ENCODE data around the gene SORBS2.
"Not testable (repeated sequence)": the region's sequence is repeated elsewhere in the genome, so short reads cannot be mapped to it uniquely, and the experiment has no call there.

The SORBS2 gene

GRCh38 chr4:185723631-185724260 is 88.2 kb downstream of the SORBS2 start:
- DNase-seq = no peak

GRCh38 chr4:185722029-185722316 is 90.0 kb downstream of the SORBS2 start:
- TF ChIP-seq POLR2A (IDR thresholded peaks at IDR 0.05; ENCODE audit: low read length) (no peak), GATA1 (IDR thresholded peaks at IDR 0.05; ENCODE audit: low read depth, low read length) (no peak)
- DNase-seq = no peak

More at GRCh38 chr4:185723631-185724260, 88.2 kb downstream of the SORBS2 start:
- TF ChIP-seq POLR2A (IDR thresholded peaks at IDR 0.05; ENCODE audit: low read length) = no peak
- TF ChIP-seq GATA1 (IDR thresholded peaks at IDR 0.05; ENCODE audit: low read depth, low read length) = no peak

- no peak for TF ChIP-seq GATA1 (IDR thresholded peaks at IDR 0.05; ENCODE audit: low read depth, low read length)
- TF ChIP-seq POLR2A (IDR thresholded peaks at IDR 0.05; ENCODE audit: low read length) = no peak
- DNase-seq = no peak
These were observed 90.6 kb downstream of the SORBS2 start for GRCh38 chr4:185721190-185722028.

DNA sequence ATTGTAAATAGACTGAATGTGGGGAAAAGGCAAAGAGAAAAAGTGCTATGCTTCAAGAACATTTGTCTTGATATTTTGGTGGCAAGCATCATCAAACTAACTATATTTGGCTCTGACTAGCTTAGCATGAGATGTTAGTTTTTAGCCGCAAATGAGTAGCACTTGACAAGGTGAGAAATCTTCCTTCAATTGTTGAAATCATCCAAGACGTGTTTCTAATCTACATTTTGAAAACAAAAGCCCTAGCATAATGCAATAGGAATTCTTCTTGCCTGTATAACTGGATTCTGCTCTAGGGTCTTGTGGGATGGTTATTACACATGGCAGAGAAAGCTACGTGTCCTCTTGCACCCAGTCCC is 92.5 kb downstream of the SORBS2 start:
- TF ChIP-seq GATA1 (IDR thresholded peaks at IDR 0.05; ENCODE audit: low read depth, low read length) = no peak
- TF ChIP-seq POLR2A (IDR thresholded peaks at IDR 0.05; ENCODE audit: low read length) = no peak
- no peak for DNase-seq

DNA sequence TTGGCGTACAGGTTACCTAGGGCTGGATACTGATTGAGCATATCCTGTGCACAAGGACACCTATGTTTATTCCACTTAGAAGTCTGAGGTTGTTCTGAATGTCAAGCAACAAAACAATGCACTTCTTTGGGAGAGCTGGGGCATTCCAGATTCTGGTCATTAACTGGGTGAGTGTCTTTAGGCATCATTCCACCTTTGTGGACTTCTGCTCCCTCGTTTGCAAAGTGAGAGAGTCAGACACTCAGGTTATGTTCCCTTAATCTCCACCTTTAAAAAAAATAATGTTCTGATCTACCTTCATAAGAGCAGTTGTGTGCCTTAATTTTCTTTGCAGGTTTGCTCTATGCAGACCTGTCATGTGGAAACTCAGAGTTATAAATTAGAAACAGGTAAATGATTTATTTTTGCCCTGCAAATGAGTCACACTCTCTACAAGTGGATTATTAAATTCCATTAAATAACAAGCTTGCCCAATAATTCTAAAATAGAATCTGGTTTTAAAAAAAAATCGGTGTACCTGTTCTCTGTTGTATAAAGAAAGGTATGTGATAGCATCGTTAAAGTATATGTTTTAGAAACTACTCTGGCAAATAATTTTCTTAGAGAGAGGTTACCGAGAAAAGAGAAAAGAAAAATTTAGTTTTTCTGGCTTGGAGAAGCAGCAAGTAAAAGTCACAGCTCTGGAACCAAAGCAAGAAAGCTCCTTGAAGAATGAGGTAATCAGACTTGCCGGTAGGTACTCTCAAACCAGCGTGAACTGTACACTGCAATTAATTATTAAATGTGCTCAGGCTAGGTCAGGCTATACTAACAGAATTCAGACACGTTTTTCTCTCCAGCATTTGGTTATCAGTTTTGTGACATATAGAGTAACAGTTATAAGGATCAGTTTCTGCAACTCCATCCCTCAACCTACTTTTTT is 93.2 kb downstream of the SORBS2 start:
- TF ChIP-seq POLR2A (IDR thresholded peaks at IDR 0.05; ENCODE audit: low read length) (no peak), GATA1 (IDR thresholded peaks at IDR 0.05; ENCODE audit: low read depth, low read length) (no peak)
- DNase-seq = no peak

DNA sequence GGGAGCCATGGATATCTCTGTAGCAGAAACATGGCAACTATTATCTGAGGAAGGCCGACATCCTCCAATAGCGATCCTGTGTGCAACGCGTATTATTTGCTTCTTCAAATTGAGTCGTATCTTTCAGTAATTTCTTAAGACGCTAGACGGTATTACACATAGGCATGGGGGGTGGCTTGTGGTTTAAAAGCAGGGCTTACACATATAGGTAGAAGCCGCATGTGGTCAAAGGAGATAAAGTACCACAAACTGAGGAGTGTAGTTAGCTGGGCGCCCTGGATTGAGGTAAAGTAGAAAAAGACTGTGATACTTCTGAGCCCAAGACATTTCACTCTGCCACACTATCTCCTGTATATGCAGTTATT is 94.6 kb downstream of the SORBS2 start:
- TF ChIP-seq GATA1 (IDR thresholded peaks at IDR 0.05; ENCODE audit: low read depth, low read length) = no peak
- no peak for TF ChIP-seq POLR2A (IDR thresholded peaks at IDR 0.05; ENCODE audit: low read length)
- no peak for DNase-seq

DNA sequence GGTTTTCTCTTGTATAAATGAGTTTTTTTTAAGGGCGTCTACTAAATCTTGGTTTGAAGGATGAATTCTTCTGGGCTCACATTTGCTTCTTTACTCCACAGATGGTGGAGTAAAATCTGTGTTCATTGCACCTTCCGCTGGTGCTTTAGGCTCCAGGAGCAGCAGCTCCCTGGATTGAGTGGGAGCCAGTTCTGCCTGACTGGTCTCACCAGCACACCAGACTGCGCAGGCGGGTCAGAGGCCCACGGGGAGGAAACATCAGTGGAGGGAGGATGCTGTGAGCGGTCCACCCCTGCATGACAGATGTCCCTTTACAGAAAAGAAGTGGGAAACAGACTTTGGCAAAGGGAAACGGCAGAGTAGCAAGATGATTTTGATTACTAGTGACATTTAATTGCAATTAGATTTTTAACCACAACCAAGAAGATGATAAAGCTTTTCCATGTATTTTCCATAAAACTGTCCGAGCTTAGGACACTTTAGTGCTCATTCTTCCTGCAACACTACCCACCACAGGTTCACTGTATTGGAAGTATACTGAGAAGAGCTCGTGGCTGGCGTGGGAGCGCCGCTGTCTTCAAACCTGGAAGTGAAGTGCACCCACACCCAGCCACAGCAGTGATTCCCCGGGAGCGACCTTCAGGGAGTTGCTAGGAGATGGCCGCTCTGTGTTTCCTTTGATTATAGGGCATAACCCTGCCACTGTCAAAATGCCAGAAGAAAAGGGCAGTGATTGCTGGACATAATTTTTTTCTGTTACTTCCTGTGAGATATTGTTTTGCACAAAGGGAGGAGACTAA is 95.2 kb downstream of the SORBS2 start:
- TF ChIP-seq POLR2A (IDR thresholded peaks at IDR 0.05; ENCODE audit: low read length) = no peak
- TF ChIP-seq GATA1 (IDR thresholded peaks at IDR 0.05; ENCODE audit: low read depth, low read length) = no peak
- DNase-seq = no peak

GRCh38 chr4:185716141-185716551 is 95.8 kb downstream of the SORBS2 start:
- TF ChIP-seq GATA1 (IDR thresholded peaks at IDR 0.05; ENCODE audit: low read depth, low read length) (no peak), POLR2A (IDR thresholded peaks at IDR 0.05; ENCODE audit: low read length) (no peak)
- DNase-seq = no peak

DNA sequence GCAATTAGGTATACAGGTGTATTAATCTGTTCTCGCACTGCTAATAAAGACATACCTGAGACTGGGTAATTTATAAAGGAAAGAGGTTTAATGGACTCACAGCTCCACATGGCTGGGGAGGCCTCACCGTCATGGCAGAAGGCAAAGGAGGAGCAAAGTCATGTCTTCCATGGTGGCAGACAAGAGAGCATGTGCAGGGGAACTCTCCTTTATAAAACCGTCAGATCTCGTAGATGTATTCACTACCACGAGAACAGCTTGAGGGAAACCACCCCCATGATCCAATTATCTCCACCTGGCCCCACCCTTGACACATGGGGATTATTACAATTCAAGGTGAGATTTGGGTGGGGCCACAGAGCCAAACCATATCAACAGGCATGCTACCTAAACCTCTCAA is 97.5 kb downstream of the SORBS2 start:
- DNase-seq = not testable (repeated sequence)

DNA sequence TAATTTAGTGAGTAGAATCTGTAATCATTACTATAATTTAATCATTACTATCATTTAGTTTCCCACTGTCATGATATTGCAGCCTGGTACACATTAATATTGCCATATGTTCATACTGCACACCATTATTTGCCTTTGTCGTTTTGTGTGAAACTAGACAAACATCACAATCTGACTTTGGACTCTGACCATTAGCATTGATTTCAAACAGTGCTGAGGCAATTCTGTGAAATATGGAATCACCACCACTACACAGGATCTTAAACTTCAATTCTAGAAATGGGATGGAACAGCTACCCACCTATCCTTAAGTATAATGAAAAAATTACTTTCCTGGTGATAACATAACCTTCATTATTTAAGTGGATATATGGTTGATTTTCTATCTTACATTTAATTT is 98.3 kb downstream of the SORBS2 start:
- TF ChIP-seq POLR2A (IDR thresholded peaks at IDR 0.05; ENCODE audit: low read length) (no peak), GATA1 (IDR thresholded peaks at IDR 0.05; ENCODE audit: low read depth, low read length) (no peak)
- no peak for DNase-seq

DNA sequence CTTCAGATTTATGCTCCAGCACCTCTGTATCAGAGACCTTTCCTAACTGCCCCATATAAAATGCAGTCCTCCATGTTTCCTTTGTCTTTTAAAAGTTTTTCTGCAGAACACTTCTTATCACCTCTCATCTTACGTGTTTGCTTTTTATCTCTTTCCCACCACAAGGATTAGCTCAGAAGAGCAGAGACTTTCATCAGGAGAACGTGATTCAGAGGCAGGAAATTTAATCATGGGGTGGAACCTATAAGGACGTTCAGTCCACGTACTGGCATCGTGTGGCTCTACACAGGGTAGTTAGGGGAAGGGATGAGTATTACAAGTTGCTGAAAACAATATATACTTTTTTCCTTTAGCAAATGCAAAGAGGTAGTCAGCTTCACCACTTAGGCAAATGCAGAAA is 98.7 kb downstream of the SORBS2 start:
- no peak for DNase-seq
- no peak for TF ChIP-seq POLR2A (IDR thresholded peaks at IDR 0.05; ENCODE audit: low read length)
- no peak for TF ChIP-seq GATA1 (IDR thresholded peaks at IDR 0.05; ENCODE audit: low read depth, low read length)

DNA sequence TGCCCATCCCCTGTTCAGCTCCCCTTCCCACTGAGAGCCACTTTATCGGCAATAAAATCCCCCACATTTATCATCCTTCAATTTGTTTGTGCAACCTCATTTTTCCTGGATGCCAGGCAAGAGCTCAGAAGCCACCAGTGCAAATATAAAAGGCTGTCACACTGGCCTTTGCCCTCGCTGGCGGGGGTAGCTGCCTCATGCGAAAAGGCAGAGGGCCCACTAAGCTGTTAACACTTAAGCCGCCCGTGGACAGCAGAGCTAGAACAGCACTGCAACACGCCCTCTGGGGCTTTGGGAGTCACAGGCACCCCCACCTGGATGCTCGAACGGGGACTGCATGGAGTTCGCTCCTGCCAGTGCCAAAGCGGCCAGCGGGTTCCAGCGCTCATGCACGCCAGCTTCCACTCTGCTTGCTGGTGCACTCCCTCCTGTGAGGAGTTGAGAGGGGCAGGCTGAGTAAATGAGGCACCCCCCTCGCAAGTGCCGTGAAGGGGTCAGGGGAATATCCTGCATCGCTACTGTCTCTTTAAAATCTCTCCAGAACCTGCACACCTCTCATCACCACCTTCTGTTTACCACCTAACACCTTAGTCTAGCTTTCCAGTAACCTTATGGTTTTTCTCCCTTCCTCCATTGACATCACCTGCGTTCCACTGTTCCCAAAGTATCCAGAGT is 99.5 kb downstream of the SORBS2 start:
- DNase-seq = no peak
- TF ChIP-seq POLR2A (IDR thresholded peaks at IDR 0.05; ENCODE audit: low read length) = no peak
- TF ChIP-seq GATA1 (IDR thresholded peaks at IDR 0.05; ENCODE audit: low read depth, low read length) = no peak

DNA sequence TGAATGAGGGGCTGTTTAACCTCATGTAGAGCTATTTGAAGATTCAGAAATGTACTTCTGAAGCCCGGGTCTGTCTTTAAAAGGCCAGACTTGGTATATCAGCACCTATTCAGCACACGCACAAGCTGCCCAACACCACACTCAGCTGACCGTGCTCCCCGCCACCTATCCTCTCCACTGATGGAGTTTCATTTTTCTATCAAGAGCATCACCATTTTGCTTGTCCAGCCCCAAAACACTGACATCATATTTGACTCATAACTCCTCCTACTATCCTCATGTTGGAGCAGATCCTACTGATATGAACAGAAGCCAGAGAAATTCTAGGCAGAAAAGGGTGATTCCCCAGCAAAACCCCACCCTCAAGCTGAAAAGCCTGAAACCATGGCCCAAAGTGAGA is 100.3 kb downstream of the SORBS2 start:
- TF ChIP-seq POLR2A (IDR thresholded peaks at IDR 0.05; ENCODE audit: low read length) (no peak), GATA1 (IDR thresholded peaks at IDR 0.05; ENCODE audit: low read depth, low read length) (no peak)
- DNase-seq = no peak

All from erythroblast (primary cell).